Measurements from ENCODE around the gene DST.
A peak's percentile ranks its signal among the peaks of the same experiment; 100 is the strongest.
"Not testable (repeated sequence)": the region's sequence is repeated elsewhere in the genome, so short reads cannot be mapped to it uniquely, and the experiment has no call there.

DST gene

GRCh38 chr6:56515081-56515905, 127.4 kb downstream of the DST start:
- DNase-seq (ENCODE audit: low read depth) = no peak

GRCh38 chr6:56514395-56514794, 128.3 kb downstream of the DST start:
- no peak for DNase-seq (ENCODE audit: low read depth)

GRCh38 chr6:56513631-56514030, 129.1 kb downstream of the DST start:
- DNase-seq (ENCODE audit: low read depth) = peak; percentile 38

- DNase-seq (ENCODE audit: low read depth) = no peak
Measured at GRCh38 chr6:56511591-56511990, 131.1 kb downstream of the DST start.

GRCh38 chr6:56510984-56511531, 131.6 kb downstream of the DST start:
- DNase-seq (ENCODE audit: low read depth) = no peak

- DNase-seq (ENCODE audit: low read depth) = no peak
Measured at GRCh38 chr6:56509031-56509430, 133.7 kb downstream of the DST start.

- DNase-seq (ENCODE audit: low read depth) = no peak
Measured at GRCh38 chr6:56507517-56507916, 135.2 kb downstream of the DST start.

GRCh38 chr6:56505512-56506260, 137.0 kb downstream of the DST start:
- DNase-seq (ENCODE audit: low read depth) = no peak

GRCh38 chr6:56501993-56502392, 140.7 kb downstream of the DST start:
- no peak for DNase-seq (ENCODE audit: low read depth)

GRCh38 chr6:56499095-56499494, 143.6 kb downstream of the DST start:
- no peak for DNase-seq (ENCODE audit: low read depth)

GRCh38 chr6:56497691-56498090, 145.0 kb downstream of the DST start:
- DNase-seq (ENCODE audit: low read depth) = no peak

GRCh38 chr6:56497240-56497639, 145.4 kb downstream of the DST start:
- DNase-seq (ENCODE audit: low read depth) = no peak

GRCh38 chr6:56496650-56497049, 146.0 kb downstream of the DST start:
- DNase-seq (ENCODE audit: low read depth) = not testable (repeated sequence)

GRCh38 chr6:56495654-56496053, 147.0 kb downstream of the DST start:
- DNase-seq (ENCODE audit: low read depth) = no peak

GRCh38 chr6:56491606-56492328, 150.9 kb downstream of the DST start:
- peak; percentile 44 for DNase-seq (ENCODE audit: low read depth)

- DNase-seq (ENCODE audit: low read depth) = peak; percentile 68
Measured at GRCh38 chr6:56490993-56491392, 151.7 kb downstream of the DST start.

GRCh38 chr6:56489559-56489958, 153.1 kb downstream of the DST start:
- no peak for DNase-seq (ENCODE audit: low read depth)

GRCh38 chr6:56488281-56488680, 154.4 kb downstream of the DST start:
- no peak for DNase-seq (ENCODE audit: low read depth)

- no peak for DNase-seq (ENCODE audit: low read depth)
Measured at GRCh38 chr6:56486681-56487080, 156.0 kb downstream of the DST start.

GRCh38 chr6:56484669-56485068, 158.0 kb downstream of the DST start:
- DNase-seq (ENCODE audit: low read depth) = peak; percentile 87

- DNase-seq (ENCODE audit: low read depth) = peak; percentile 83
Measured at GRCh38 chr6:56483929-56484328, 158.8 kb downstream of the DST start.

GRCh38 chr6:56482525-56482924, 160.2 kb downstream of the DST start:
- no peak for DNase-seq (ENCODE audit: low read depth)

Measured in ELR (cell line).